Measurements from ENCODE around the gene RENBP. TPM values are rescaled to one million over a fixed set of nuclear protein-coding genes. Genes with fewer than 3 reads are reported as not detected.

The RENBP gene
- total RNA-seq, 4 donors from 2014 or later: 4.6 to 13.1 (median 7.2) TPM; not detected in 1

DNA sequence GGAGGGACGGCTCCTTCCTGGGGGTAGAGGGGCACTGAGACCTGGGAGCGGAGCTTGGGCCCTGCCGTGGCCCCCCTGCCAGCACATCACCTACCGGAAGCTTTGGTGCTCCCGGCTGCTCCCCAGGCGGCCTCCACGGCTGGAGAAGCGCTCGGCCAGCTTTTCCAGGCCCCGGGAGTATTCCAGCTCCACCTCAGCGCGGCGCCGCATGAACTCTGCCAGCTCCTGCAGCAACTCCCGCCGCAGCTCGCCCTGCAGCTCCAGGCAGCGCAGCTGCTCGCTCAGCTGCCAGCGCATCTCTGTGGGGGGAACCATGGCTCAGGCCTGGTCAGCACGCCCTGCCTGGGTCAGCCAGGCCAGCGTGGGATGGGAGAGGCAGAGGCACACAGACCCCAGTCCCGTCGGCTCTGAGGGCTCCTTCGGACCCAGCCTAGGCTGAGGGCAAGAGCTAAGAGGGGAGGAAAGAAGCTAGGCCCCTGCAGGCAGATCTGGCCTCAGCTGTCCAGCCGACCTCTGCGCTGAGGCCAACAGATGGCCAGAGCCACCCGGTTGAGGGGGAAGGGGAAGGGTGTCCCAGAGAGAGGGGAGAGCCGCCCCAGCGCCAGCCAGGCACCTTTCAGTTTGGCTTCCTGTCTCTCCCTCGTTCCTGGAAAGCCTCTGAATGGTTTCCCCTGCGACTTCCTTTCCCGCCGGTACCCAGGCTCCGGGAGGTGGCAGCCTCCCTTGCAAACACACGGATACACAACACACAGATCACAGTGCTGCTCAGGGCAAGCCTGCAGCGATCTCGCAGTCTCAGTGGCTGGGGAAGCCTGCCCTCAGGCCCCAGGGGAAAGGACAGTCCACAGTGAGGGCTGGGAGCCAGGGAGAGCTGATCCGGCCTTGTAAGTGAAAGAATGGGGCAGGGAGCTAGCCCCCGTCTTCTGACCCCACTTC, 22.7 kb downstream of the RENBP start:
- peak overlapping the region in 3 of 4 donors; percentile 8 to 62 (median 42) for H3K27ac ChIP-seq
- H3K9me3 ChIP-seq: no peaks in the 10 kb centered on the region
- H3K4me1 ChIP-seq: peaks cover 0 to 31% (median 6%) of the 10 kb centered on the region in 4 donors
- no peak for TF ChIP-seq EP300 (IDR thresholded peaks at IDR 0.05; ENCODE audit: low read depth)
- TF ChIP-seq, protein P1, sequence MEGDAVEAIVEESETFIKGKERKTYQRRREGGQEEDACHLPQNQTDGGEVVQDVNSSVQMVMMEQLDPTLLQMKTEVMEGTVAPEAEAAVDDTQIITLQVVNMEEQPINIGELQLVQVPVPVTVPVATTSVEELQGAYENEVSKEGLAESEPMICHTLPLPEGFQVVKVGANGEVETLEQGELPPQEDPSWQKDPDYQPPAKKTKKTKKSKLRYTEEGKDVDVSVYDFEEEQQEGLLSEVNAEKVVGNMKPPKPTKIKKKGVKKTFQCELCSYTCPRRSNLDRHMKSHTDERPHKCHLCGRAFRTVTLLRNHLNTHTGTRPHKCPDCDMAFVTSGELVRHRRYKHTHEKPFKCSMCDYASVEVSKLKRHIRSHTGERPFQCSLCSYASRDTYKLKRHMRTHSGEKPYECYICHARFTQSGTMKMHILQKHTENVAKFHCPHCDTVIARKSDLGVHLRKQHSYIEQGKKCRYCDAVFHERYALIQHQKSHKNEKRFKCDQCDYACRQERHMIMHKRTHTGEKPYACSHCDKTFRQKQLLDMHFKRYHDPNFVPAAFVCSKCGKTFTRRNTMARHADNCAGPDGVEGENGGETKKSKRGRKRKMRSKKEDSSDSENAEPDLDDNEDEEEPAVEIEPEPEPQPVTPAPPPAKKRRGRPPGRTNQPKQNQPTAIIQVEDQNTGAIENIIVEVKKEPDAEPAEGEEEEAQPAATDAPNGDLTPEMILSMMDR (IDR thresholded peaks at IDR 0.05): no peak
- TF ChIP-seq POLR2A (IDR thresholded peaks at IDR 0.05): no peak
- no peak for TF ChIP-seq POLR2AphosphoS5 (IDR thresholded peaks at IDR 0.05)
- H3K36me3 ChIP-seq: no peaks in the 10 kb centered on the region
- in situ Hi-C loops (cut with MboI; ENCODE audit: low pct_ligation_motif_present in 1 of 4, low pct_unique_long_range_greater_than_20kb in 1 of 4, low sequenced_read_pairs in 3 of 4): loop anchor here in 1 of 4 donors (25.0 kb wide), 1 partner anchor 109 kb away; no protein-coding TSS in a partner anchor
- H3K27me3 ChIP-seq: no peaks in the 10 kb centered on the region
- DNase-seq: no peak
- intact Hi-C loops (cut with DNase I; ENCODE audit: low total_unique reads): no loop called here
- 81% methylated on average over 31 of the region's 40 CpGs; no CpG with 5 or more reads in 1 of the 2 donors for WGBS, 2 donors (ENCODE audit: low coverage in 1 of 2)
- no peak overlapping the region for H3K4me3 ChIP-seq

DNA sequence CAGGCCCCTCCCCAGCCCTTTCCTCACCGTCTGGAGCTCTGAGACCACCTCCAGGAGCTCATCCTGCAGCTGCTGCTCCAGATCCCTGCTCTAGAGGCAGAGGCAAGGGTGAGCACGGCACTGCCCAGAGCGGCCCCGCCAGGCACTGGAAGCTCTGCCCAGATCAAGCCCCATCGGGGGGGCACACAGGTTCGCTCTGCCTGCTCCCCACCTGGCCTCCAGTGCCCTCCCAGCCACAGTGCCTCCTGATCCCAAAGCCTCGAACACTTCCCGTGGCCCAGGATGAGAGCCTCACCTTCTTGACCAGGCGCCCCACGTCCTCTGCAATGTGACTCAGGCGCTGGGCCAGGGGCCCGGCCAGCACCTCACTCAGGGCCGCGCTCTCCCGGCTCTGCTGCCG, 23.4 kb downstream of the RENBP start:
- H3K4me1 ChIP-seq: peaks cover 0 to 25% (median 3%) of the 10 kb centered on the region in 4 donors
- intact Hi-C loops (cut with DNase I; ENCODE audit: low total_unique reads): no loop called here
- no peak overlapping the region for H3K4me3 ChIP-seq
- in situ Hi-C loops (cut with MboI; ENCODE audit: low pct_ligation_motif_present in 1 of 4, low pct_unique_long_range_greater_than_20kb in 1 of 4, low sequenced_read_pairs in 3 of 4): loop anchor here in 1 of 4 donors (25.0 kb wide), 1 partner anchor 109 kb away; no protein-coding TSS in a partner anchor
- DNase-seq: no peak
- H3K27me3 ChIP-seq: no peaks in the 10 kb centered on the region
- no peaks in the 10 kb centered on the region for H3K9me3 ChIP-seq
- TF ChIP-seq EP300 (IDR thresholded peaks at IDR 0.05; ENCODE audit: low read depth): no peak
- H3K27ac ChIP-seq: peak overlapping the region in 3 of 4 donors; percentile 8 to 62 (median 42)
- no peaks in the 10 kb centered on the region for H3K36me3 ChIP-seq
- WGBS, 2 donors (ENCODE audit: low coverage in 1 of 2): 86% methylated on average over 9 of the region's 16 CpGs; no CpG with 5 or more reads in 1 of the 2 donors

DNA sequence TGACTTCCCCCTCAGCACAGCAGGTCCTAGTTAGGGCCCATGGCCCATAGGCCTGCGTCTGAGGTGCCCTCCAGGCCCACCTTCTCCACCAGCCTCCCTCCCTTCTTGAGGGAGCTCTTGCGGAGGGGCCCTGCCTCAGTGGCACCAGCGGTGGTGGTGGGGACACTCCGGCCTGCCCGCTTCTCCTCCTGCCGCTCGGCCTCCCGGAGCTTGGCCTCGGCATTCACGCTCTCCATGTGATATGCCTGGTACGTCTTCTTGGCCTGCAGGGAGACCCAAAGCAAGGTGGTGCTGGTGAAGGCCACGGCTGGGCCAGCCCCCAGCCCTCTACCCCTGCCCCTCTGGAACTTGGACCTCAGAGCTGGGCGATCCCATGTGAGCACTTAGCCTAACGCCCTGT, 23.9 kb downstream of the RENBP start:
- no peaks in the 10 kb centered on the region for H3K36me3 ChIP-seq
- H3K9me3 ChIP-seq: no peaks in the 10 kb centered on the region
- 88% methylated on average over 11 of the region's 14 CpGs; no CpG with 5 or more reads in 1 of the 2 donors for WGBS, 2 donors (ENCODE audit: low coverage in 1 of 2)
- H3K27me3 ChIP-seq: no peaks in the 10 kb centered on the region
- in situ Hi-C loops (cut with MboI; ENCODE audit: low pct_ligation_motif_present in 1 of 4, low pct_unique_long_range_greater_than_20kb in 1 of 4, low sequenced_read_pairs in 3 of 4): loop anchor here in 1 of 4 donors (25.0 kb wide), 1 partner anchor 108 kb away; no protein-coding TSS in a partner anchor
- H3K27ac ChIP-seq: no peak overlapping the region
- H3K4me3 ChIP-seq: no peak overlapping the region
- intact Hi-C loops (cut with DNase I; ENCODE audit: low total_unique reads): no loop called here
- no peak for DNase-seq
- TF ChIP-seq, protein P1 (IDR thresholded peaks at IDR 0.05): no peak
- no peak for TF ChIP-seq EP300 (IDR thresholded peaks at IDR 0.05; ENCODE audit: low read depth)
- peaks cover 0 to 25% (median 3%) of the 10 kb centered on the region in 4 donors for H3K4me1 ChIP-seq

DNA sequence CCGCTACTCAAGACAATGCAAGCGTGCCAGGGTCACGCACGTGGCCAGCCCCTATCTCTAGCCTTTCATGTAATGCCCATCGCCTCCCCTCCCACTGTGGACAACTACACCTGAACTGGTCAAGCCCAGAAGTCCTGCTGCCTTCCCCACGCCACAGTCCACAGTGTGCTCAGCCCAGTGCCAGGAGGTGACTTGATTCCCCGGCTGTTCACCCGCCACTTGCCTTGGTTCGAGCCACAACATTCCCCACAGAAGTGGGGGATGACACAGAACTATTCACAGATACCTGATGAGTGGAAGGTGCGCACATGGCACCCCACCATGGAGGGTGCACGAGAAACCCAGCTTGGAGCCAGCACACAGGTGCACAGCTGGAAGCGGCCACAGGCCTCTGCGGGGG, 25.2 kb downstream of the RENBP start:
- no peak overlapping the region for H3K4me3 ChIP-seq
- peaks cover 0 to 25% (median 3%) of the 10 kb centered on the region in 4 donors for H3K4me1 ChIP-seq
- H3K9me3 ChIP-seq: no peaks in the 10 kb centered on the region
- WGBS, 2 donors (ENCODE audit: low coverage in 1 of 2): 94% methylated on average over 11 of the region's 13 CpGs; no CpG with 5 or more reads in 1 of the 2 donors
- DNase-seq: no peak
- no peaks in the 10 kb centered on the region for H3K36me3 ChIP-seq
- in situ Hi-C loops (cut with MboI; ENCODE audit: low pct_ligation_motif_present in 1 of 4, low pct_unique_long_range_greater_than_20kb in 1 of 4, low sequenced_read_pairs in 3 of 4): loop anchor here in 1 of 4 donors (25.0 kb wide), 1 partner anchor 107 kb away; no protein-coding TSS in a partner anchor
- TF ChIP-seq, protein P1 (IDR thresholded peaks at IDR 0.05): no peak
- TF ChIP-seq POLR2AphosphoS5 (IDR thresholded peaks at IDR 0.05): no peak
- TF ChIP-seq EP300 (IDR thresholded peaks at IDR 0.05; ENCODE audit: low read depth): no peak
- no peak for TF ChIP-seq POLR2A (IDR thresholded peaks at IDR 0.05)
- intact Hi-C loops (cut with DNase I; ENCODE audit: low total_unique reads): no loop called here
- no peak overlapping the region for H3K27ac ChIP-seq
- H3K27me3 ChIP-seq: no peaks in the 10 kb centered on the region
